ENCODE measurements around the gene SNX32. TPM values are rescaled to one million over a fixed set of nuclear protein-coding genes. Genes with fewer than 3 reads are reported as not detected.

Gene SNX32
- total and polyA plus RNA-seq, 4 donors = 0.14 to 0.88 (median 0.64) TPM

DNA sequence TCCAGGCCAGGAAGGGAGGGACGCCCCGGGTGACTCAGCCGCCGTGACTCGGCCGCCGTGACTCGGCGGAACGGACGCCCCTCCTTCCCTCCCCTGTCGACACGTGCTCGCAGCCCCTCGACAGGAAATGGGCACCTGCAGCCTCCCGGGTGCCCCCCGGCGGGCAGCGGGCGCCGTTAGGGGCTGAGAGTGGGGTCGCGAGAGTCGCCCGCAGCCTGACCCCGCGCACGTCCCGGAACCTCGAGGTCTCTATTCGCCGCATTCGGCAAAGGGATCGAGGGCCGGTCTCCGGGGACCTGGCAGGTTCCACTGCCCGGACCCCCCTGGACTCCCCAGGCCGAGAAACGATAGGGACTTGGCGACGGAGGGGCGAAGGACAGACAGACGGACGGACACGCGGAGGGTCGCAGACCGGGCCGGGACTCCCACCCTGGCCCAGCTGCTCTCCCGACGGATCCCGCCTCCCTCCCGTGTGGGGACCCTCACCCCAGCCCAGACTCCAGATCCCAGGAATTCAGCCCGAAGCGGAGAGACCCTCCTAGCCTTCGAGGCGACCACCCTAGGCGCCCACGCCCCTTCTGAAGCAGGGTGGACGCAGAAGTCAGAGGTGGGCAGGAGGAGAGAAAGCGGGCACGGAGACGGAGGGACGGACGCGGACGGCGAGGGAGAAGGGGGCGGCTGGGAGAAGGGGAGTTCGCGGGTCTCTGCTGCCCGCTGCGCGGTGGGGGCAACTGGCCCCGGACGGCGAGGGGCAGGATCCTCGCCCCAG lies 65.8 kb downstream of the SNX32 start:
- no peaks in the 10 kb centered on the region for H3K9me3 ChIP-seq (ENCODE audit: control insufficient read depth in 4 of 4, insufficient read depth in 3 of 4, low read length in 3 of 4)
- peak overlapping the region; percentile 86 to 93 for H3K27ac ChIP-seq (ENCODE audit: low read depth in 1 of 2, low read length in 1 of 2)
- 2 to 3% methylated on average over 57 to 78 of the region's 78 CpGs for WGBS, 2 donors
- H3K27me3 ChIP-seq (ENCODE audit: control insufficient read depth in 3 of 3, insufficient read depth in 3 of 3, low read length in 2 of 3) = peaks cover 0 to 56% (median 37%) of the 10 kb centered on the region in 3 donors
- no peak overlapping the region for H3K9ac ChIP-seq (ENCODE audit: insufficient read depth in 1 of 2, low read length in 2 of 2)
- no peak for TF ChIP-seq CTCF (IDR thresholded peaks at IDR 0.05; ENCODE audit: control extremely low read depth, extremely low read depth)
- peaks cover 0 to 4% (median 0%) of the 10 kb centered on the region in 5 donors for H3K4me1 ChIP-seq (ENCODE audit: control insufficient read depth in 5 of 5, insufficient read depth in 5 of 5, low read length in 5 of 5)
- H3K4me3 ChIP-seq = peak overlapping the region; percentile 59
- ATAC-seq (ENCODE audit: insufficient read depth, low FRiP score) (peak; percentile 58), DNase-seq (no peak)
- H3K36me3 ChIP-seq (ENCODE audit: control insufficient read depth in 4 of 4, insufficient read depth in 4 of 4, low read length in 4 of 4) = no peaks in the 10 kb centered on the region

GRCh38 chr11:65900125-65900898 lies 66.5 kb downstream of the SNX32 start, which contains the start of gene FOSL1:
TSS of gene FOSL1 (minus strand) at chr11:65900388. CDS start at chr11:65900339, 49 bp downstream.
- peak within 1 kb of the TSS; percentile 59 for H3K4me3 ChIP-seq
- no peak for TF ChIP-seq CTCF (IDR thresholded peaks at IDR 0.05; ENCODE audit: control extremely low read depth, extremely low read depth)
- H3K27me3 ChIP-seq (ENCODE audit: control insufficient read depth in 3 of 3, insufficient read depth in 3 of 3, low read length in 2 of 3) = peaks cover 0 to 56% (median 37%) of the 10 kb centered on the region in 3 donors
- no peak within 1 kb of the TSS for H3K9ac ChIP-seq (ENCODE audit: insufficient read depth in 1 of 2, low read length in 2 of 2)
- 2 to 3% methylated on average over 61 to 80 of the region's 80 CpGs for WGBS, 2 donors
- H3K9me3 ChIP-seq (ENCODE audit: control insufficient read depth in 4 of 4, insufficient read depth in 3 of 4, low read length in 3 of 4) = no peaks in the 10 kb centered on the region
- no peaks in the 10 kb centered on the region for H3K36me3 ChIP-seq (ENCODE audit: control insufficient read depth in 4 of 4, insufficient read depth in 4 of 4, low read length in 4 of 4)
- DNase-seq = peak; percentile 65 to 81 (median 65)
- peak; percentile 89 for ATAC-seq (ENCODE audit: insufficient read depth, low FRiP score)
- H3K4me1 ChIP-seq (ENCODE audit: control insufficient read depth in 5 of 5, insufficient read depth in 5 of 5, low read length in 5 of 5) = peaks cover 0 to 4% (median 0%) of the 10 kb centered on the region in 5 donors
- peak within 1 kb of the TSS; percentile 86 to 93 for H3K27ac ChIP-seq (ENCODE audit: low read depth in 1 of 2, low read length in 1 of 2)

DNA sequence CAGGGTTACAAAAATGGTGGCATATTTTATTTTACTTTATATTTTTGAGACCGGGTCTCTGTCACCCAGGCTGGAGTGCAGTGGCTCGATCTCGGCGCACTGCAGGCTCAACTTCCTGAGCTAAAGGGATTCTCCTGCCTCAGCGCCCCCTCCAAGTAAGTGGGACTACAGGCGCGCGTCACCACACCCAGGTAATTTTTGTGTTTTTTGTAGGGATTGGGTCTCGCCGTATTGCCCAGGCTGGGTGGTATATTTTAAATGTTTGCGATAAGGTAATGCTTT lies 67.1 kb downstream of the SNX32 start:
- no peak overlapping the region for H3K9ac ChIP-seq (ENCODE audit: insufficient read depth in 1 of 2, low read length in 2 of 2)
- H3K4me3 ChIP-seq = no peak overlapping the region
- ATAC-seq (ENCODE audit: insufficient read depth, low FRiP score) = no peak
- peaks cover 0 to 4% (median 0%) of the 10 kb centered on the region in 5 donors for H3K4me1 ChIP-seq (ENCODE audit: control insufficient read depth in 5 of 5, insufficient read depth in 5 of 5, low read length in 5 of 5)
- H3K36me3 ChIP-seq (ENCODE audit: control insufficient read depth in 4 of 4, insufficient read depth in 4 of 4, low read length in 4 of 4) = no peaks in the 10 kb centered on the region
- H3K27me3 ChIP-seq (ENCODE audit: control insufficient read depth in 3 of 3, insufficient read depth in 3 of 3, low read length in 2 of 3) = peaks cover 0 to 56% (median 37%) of the 10 kb centered on the region in 3 donors
- peak overlapping the region in 1 of 2 donors; percentile 93 for H3K27ac ChIP-seq (ENCODE audit: low read depth in 1 of 2, low read length in 1 of 2)
- no peak for TF ChIP-seq CTCF (IDR thresholded peaks at IDR 0.05; ENCODE audit: control extremely low read depth, extremely low read depth)
- 74 to 85% methylated on average over 11 of the region's 11 CpGs for WGBS, 2 donors
- no peak for DNase-seq
- H3K9me3 ChIP-seq (ENCODE audit: control insufficient read depth in 4 of 4, insufficient read depth in 3 of 4, low read length in 3 of 4) = no peaks in the 10 kb centered on the region
